DMS79 treated with DMSO at 0.1 percent for 48 hours (cell line): ENCODE results near the gene HCN1.
"Not testable (repeated sequence)": the region's sequence is repeated elsewhere in the genome, so short reads cannot be mapped to it uniquely, and the experiment has no call there.

Source experiments
- DNase-seq: peaks from one replicate; lab custom pipeline; 2025; lab: John Stamatoyannopoulos, UW

HCN1 gene

DNA sequence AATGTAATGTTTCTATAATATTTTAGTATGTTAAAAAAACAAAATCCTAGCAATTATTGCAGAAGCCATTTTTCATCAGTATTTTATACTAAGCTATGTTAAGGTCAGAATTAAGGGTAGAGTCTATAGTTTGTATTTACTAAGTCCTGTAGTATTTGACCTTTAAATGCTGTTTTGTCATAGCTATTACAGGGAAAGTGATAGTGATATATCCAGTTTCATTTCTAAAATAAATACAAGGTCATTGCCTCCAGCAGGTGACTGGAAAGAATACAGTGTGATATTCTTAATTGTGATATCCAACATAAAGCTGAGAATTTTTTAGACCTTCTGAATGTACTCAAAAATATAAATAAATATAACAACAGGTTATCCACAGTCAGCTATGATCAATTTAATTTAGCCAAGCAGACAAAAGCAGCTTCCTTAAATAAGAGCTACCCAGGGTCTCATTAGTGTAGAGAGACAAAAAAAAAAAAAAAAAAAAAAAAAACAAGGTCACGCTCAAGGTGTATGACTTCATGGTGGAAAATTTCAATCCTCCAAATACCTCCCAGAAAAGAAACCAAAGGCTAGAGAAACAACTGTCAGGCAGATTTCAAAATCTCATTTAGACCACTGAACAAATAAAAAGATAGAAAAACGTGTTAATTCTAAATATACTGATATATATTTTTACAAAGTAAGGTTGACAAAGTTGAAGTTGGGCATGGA lies 278.7 kb downstream of the HCN1 start:
- no peak for DNase-seq

DNA sequence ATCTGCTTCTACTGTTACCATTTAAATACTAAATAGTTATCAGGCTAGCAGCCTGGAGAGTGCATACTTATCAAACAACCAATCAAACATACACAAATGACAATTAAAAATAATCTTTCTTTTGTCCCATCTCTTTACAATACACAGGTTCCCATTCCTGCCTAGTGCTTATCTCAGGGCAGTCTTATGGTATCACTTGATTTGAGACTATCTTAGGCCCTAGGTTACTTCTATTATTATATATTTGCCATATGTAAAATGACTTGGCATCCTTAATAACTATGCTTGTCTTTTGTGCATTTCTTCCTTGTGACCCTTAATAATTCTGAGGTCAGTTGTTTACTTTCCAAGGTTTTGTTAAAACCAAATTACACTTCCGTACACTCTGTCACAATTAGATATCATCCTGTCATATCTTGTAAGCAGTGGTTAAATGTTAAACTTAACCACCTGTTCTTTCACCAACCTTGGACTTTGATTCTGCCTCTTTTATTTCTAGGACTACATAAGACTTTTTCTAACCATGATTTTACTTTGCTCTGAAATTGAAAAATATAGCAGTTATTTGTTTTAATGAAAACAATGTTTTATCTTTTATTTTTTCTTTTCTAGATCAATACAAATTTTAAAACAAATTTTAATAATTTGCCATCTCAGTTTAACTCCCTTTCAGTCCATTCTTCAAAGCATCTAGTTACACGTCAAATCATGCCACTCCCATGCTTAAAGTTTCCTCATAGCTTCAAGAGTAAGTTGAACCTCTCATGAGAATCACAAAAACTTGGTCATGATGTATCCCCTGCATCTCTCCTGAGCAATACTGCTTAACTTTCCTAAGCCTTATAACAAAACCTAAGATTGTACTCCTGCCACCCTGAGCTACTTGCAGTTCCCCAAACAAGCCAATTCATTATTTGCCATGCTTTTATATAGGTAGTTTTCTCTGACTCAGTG lies 281.3 kb downstream of the HCN1 start:
- DNase-seq = no peak

DNA sequence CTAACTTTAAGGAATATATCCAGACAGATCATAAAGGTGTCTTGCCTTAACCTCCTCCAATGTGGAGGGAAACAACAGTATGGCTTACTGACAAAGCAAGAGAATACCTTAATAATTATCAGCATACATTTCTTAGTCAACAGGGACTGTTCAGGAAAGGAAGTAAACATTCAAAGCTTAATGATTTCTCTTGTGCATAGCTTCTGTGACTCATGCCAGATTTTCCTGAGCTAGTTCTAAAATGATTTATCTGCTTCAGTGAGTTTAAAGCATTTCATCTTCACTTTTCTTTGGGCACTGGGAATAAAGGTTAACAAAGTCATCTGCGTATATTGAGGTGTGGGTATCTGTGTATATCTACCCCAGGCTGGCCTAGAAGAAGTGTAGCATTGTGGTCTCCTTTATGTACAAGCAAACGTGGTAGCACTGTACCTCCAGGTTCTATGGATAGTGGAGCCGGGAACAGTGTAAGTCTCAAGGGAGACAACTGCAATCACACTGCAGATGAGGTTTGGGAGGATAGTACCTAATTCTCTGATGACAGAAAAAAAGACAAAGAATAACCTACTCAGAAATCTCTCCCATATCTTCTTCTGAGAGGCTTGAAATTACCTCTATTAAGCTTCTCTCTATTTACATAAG lies 284.1 kb downstream of the HCN1 start:
- no peak for DNase-seq

DNA sequence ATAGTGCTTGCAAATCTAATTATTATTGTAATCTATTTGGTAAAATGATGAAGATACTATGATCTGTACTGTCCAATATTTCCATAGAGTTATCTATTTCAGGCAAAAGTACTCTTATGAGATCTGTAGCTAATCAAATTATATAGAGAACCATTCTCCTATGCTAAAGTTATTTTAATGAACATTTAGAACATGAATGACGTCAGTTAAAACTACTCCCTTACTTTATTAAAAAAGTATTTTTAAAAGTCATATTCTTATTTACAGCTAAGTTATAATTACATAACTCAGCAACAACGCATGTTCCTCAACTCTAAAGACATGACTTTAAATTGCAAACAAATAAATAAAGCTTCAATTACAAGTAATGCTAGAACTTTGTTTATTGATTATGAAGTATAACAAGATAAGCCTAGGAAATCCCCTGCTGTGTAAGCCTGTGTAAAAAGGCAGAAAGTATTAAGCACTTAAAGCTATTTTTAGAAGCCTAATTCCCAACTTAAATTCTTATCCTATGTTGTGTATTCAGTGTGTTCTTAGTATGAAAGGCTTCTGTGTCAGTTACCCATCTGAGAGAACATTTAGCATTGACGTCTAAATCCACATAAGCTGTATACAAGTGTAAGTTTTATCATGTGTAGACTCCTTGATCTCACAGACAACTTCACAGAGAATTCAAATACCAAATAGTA lies 285.7 kb downstream of the HCN1 start:
- DNase-seq = no peak

DNA sequence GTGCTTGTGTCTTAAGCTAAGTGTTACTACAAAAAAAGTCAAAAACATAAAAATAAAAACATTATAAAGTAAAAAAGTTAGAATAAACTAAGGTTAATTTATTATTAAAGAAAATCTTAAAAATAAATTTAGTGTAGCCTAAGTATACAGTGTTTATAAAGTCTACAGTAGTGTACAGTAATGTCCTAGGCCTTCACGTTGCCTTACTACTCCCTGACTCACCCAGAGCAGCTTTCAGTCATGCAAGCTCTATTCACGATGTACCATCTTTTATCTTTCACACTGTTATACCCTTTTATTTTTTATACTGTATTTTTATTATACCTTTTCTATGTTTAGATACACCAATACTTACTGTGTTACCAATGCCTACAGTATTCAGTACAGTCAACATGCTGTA lies 288.1 kb downstream of the HCN1 start:
- DNase-seq = no peak

DNA sequence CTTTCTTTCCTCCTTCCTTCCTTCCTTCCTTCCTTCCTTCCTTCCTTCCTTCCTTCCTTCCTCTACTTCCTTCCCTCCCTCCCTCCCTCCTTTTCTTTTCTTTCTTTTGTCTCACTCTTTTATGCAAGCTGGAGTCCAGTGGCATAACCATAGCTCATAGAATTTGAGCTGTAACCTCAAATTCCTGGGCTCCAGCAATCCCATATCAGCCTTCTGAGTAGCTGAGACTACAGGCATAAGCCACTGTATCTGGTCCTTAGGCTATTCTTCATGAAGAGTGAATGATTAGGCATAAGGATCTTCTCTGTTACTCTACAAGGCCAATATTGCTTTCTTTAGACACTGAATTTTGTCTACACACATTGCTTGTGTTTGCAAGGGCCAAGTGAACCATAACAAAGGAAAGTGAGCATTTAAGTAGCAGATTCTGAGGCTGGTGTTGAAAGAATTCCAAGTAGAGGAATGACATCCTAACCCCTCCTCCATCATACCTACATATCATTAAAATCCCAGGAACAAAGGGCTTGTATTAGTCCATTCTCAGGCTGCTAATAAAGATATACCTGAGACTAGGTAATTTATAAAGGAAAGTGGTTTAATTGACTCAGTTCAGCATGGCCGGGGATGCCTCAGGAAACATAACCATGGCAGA lies 293.2 kb downstream of the HCN1 start:
- DNase-seq = no peak

DNA sequence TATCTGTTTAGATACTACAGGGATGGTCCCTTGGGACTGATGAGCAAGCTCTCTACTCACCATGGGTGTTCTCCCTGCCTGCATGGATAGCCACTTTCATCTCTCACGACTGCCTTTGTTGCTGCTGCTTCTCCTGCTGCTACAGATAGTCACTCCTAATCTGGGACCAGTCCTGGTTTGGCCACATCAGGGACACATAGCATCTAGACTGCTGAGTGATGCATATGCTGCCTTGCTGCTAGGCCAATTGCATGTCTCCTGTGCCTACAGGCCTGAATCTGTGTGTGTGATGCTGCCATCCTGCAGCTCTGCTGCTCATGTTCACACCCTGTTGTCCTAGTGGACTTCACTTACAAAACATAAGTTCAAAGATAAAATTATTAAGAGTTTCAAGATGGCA lies 297.1 kb downstream of the HCN1 start:
- DNase-seq = no peak

DNA sequence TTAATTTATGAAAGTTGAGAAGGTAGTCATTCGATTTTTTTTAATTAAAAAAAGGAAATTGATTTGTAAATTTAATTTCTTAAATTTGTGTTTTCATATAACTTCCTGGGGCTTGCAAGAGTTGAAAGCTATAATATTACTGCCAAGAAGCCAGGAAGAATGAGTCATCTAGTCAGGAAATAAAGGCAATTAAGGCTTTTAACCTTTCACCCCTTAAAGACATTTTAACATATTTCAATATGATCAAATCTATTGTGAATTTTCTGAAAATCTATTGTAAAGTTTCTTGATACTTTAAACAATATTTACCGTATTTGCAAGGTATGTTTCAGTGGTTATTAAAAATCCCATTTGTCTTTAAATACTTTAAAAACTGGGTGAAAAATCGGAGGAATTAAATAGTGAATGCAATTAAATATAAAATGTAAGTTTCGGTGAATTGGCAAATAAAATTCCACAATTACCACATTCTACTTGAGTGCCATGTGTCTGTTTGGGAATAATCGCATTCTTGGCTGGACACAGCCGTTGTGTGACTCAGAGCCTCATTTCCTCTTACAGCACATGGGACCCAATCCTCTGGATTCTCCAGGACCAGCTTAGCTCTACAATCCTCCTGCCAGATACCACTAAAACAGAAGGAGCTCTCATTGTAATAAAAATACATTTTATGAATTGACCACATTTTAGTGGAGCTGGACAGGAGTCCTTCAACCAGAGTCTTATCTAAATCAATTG lies 310.7 kb downstream of the HCN1 start:
- no peak for DNase-seq

DNA sequence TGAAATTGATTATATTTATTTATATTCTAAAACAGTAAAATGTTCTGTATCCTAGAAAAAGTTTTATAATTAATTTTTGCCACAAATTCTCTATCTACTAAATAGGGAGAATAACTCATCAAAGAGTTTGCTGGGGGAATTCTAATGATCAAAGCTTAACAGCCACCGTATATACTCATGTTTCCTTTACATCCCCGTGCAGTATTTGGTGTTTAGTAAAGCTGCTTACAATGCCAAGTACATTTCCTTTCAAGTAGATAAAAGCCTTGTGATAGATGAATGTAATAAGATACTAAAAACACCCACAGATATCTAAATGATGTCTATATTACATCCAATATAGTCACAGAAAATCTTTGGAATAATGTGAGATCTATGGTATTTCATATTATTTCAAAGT lies 312.2 kb downstream of the HCN1 start:
- no peak for DNase-seq

DNA sequence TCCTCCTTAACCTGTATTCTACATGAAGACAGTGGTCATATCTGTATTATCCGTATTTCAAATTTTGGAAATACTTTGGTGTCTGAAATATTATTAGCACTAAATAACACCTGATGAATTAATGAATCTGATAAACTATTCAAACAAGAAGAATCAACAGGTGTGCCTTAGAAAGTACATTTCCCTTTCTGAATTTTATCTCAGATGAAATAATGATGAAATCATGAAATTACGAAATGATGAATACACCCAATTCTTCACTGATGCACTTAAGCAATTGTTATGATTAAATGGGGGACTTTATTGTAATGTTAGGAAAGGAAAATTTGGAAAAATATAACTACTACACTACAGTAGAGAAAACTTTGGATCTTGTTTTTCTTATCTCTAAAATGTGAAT lies 313.6 kb downstream of the HCN1 start:
- no peak for DNase-seq

DNA sequence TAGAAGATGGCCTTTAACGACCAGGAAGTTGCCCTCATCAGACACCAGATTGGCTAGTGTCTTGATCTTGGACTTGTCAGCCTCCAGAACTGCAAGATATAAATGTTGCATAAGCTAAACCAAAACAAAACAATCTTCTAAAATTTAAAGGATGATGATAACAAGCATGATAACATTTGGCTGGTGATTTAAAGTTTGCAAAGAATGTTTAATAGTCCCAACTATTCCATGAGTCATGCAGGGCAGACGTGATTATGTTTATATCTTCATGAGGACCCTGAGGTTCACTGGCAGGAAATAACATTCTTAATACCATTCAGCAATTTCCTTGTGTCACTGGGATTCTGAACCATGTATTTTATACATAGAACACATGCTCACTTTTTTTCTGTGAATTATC lies 319.8 kb downstream of the HCN1 start:
- no peak for DNase-seq

DNA sequence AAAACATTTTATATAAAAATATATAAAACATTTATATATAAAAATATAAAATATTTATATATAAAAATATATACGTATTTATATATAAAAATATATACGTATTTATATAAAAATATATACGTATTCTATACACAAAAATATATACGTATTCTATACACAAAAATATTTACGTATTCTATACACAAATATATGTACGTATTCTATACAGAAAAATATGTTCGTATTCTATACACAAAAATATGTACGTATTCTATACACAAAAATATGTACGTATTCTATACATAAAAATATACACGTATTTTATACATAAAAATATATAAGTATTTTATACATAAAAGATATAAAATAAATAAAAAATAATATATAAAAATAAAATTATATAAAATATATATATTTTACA lies 323.6 kb downstream of the HCN1 start:
- DNase-seq = no peak

DNA sequence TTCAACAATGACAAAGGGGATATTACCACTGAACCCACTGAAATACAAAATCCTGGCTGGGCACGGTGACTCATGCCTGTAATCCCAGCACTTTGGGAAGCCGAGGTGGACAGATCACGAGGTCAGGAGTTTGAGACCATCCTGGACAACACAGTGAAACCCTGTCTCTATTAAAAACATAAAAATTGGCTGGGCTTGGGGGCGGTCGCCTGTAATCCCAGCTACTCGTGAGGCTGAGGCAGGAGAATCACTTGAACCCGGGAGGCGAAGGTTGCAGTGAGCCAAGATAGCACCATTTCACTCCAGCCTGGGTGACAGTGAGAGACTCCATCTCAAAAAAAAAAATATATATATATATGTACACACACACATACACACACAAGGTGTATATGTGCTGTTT lies 324.8 kb downstream of the HCN1 start:
- not testable (repeated sequence) for DNase-seq

DNA sequence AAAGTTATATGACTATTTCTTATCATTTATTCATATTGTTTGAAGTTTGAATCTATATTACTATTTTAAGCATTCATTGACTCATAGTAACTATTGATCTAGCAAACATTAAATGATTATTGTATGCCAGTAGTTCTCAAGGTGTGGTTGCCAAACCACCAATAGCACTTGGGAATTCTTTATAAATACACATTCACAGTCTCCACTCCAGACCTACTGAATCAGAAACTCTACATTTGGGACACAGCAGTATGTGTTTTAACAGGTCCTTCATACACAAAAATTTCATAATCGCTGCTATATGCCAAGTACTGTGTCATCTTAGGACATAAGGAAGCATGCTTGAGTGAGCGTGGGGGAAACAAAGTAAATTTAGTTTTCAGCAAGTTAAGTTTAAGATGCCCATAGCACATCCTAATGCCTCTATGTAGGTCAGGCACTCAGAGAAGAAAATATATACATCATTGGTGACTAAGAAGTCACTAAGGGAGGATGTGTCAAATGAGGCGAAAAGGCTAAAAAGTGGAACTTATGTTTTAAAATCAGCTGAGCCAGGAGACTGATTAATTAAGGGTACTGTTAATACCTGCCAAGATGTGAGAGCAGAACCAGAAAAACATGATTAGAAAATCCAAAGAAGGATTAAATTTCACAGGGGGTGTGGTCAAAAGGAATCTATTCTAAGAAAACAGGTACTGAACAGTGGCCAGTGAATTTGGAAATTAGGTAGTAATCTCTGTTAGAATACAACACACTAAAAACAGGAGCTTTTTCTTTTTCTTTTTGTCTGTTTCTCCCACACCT lies 340.8 kb downstream of the HCN1 start:
- no peak for DNase-seq

DNA sequence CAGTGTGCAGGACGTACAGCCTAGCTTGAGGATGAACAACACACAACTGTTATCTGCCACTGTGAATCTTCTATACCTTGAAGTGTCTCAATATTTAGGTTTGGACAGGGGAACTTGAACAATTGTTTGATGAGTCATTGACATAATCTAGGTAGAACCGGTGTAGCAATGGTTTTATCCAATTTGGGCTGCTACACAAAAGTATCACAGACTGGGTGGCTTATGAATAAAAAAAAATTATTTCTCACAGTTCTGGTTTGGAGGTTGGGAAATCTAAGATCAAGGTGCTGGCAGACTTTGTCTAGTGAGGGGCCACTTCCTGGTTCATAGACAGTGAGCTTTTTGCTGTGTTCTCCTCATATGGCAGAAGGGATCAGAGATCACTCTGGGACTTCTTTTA lies 359.7 kb downstream of the HCN1 start:
- no peak for DNase-seq

DNA sequence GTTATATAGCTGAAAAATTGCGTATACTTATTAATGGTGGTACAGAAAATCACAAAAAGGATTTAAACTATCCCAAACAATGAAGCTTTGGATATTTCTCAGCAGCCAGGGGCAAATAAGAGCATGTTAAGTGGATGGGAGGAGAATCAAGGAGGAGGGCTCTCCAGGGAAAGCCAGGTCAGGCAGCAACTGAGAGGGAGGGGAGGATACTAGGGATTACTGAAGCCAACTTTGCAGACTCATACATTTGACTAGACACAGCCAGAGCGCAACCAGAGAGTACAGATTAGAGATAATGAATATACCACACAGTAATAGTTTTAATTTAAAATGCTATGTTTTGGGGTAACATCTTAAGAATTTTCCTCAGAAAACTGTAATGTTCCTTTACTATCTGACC lies 360.2 kb downstream of the HCN1 start:
- DNase-seq = no peak

DNA sequence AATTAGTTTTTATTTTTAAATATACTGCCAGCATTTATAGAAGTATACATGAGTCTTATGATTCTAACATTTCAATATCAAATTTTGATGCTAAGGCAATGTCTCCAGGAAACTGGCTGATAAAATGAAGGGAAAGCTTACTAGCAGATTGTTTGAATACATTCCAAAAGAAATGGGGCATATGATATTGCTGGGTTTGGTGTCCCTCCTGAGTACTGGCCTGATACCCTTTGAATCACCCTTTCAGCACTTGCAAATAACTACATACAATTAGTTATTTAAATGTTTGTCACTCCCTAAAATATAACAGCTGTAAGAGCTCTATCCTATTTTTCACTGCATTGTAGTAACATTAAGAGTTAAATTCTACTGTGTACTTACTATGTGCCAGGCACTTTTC lies 360.8 kb downstream of the HCN1 start:
- no peak for DNase-seq

DNA sequence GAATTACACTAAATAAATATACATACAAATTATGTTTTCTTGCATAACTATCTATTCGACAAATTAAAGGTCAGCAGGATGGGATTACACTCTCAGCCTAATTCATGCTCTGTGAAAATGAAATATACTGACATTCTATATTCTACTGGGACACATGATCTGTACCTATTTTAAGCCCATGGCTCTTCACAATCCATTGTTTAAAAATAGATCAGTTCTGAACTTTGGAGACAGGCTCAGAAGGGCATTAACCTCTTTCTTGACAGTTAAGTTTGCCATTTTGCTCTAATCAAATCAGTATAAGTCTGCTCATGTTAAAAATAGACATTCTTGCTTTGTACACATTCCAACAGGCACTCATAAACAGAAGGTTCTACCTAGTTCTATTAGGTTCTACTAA lies 361.2 kb downstream of the HCN1 start:
- DNase-seq = no peak

DNA sequence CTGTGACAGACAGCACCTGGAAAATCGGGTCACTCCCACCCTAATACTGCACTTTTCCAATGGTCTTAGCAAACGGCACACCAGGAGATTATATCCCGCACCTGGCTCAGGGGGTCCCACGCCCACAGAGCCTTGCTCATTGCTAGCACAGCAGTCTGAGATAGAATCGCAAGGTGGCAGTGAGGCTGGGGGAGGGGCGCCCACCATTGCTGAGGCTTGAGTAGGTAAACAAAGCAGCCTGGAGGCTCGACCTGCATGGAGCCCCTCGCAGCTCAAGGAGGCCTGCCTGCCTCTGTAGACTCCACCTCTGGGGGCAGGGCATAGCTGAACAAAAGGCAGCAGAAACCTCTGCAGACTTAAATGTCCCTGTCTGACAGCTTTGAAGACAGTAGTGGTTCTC lies 383.6 kb downstream of the HCN1 start:
- DNase-seq = not testable (repeated sequence)

DNA sequence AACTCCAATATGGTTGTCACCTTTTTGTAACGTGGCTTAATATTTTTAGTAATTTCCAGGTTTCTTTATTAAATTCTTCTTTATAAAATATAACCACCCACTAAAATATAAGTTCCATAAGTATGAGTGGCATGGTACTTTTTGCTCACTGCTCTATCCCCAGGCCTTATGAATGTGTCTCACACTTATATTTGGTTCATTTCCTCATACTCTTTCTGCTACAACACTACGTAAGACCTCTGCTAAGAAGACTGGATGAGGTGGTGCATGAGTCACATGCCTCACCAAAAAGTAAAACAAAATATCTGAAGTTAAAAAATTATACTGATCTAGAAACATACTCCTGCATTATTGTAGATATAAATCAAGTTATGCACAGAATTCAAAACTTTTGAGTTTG lies 400.9 kb downstream of the HCN1 start:
- no peak for DNase-seq
